ENCODE measurements around the gene COX7A2L. TPM values are rescaled to one million over a fixed set of nuclear protein-coding genes. Genes with fewer than 3 reads are reported as not detected.

Gene COX7A2L
- total and polyA plus RNA-seq, 2 of the 8 experiments (the other 6 are each of a cell fraction or from before 2014, with no cell fraction given), result 85.6 to 114 TPM

- no peak overlapping the region for H2BK12ac ChIP-seq (ENCODE audit: low read depth, low read length)
- no peak overlapping the region for H3K56ac ChIP-seq (replicated peaks; ENCODE audit: insufficient read length, low read depth, low read length)
- FAIRE-seq (no peak), DNase-seq (ENCODE audit: low read depth in 1 of 2, low spot score in 2 of 2) (no peak)
- no peak overlapping the region for H2BK5ac ChIP-seq (ENCODE audit: low read depth, low read length)
- no peak overlapping the region for H2AK5ac ChIP-seq (ENCODE audit: low read depth, low read length)
- POLR2A ChIA-PET (ENCODE audit: partially characterized antibody), result no interaction called here
- no peak overlapping the region for H2AFZ ChIP-seq (ENCODE audit: low read length)
- TF ChIP-seq RBBP5 (IDR thresholded peaks at IDR 0.05; ENCODE audit: borderline replicate concordance, low read depth, low read length), result no peak
- H3K79me2 ChIP-seq (ENCODE audit: control insufficient read depth in 1 of 2, insufficient read depth in 2 of 2, low read length in 2 of 2), result no peaks in the 10 kb centered on the region
- no peak overlapping the region for H3K14ac ChIP-seq (ENCODE audit: insufficient read length)
- no peaks in the 10 kb centered on the region for H4K20me1 ChIP-seq (replicated peaks in 1 of 2; ENCODE audit: control insufficient read depth in 1 of 2, insufficient read depth in 2 of 2, low read length in 2 of 2)
- H3K9ac ChIP-seq (replicated peaks in 1 of 4; ENCODE audit: extremely low read depth in 1 of 4, low read depth in 3 of 4, low read length in 3 of 4), result no peak overlapping the region
- no peak overlapping the region for H3K27ac ChIP-seq (ENCODE audit: low read depth, low read length)
- H4K91ac ChIP-seq (replicated peaks; ENCODE audit: insufficient read length, low read length), result no peak overlapping the region
- H4K5ac ChIP-seq (ENCODE audit: insufficient read length, low read depth, low read length), result no peak overlapping the region
- H3K18ac ChIP-seq (ENCODE audit: extremely low read depth, low read length), result no peak overlapping the region
- no peaks in the 10 kb centered on the region for H3K36me3 ChIP-seq (ENCODE audit: control insufficient read depth in 2 of 4, insufficient read depth in 4 of 4, low read length in 3 of 4)
- no peak overlapping the region for H4K8ac ChIP-seq (ENCODE audit: extremely low read depth, insufficient read depth, low read length)
- H2BK120ac ChIP-seq (replicated peaks; ENCODE audit: low read depth, low read length), result no peak overlapping the region
- no peaks in the 10 kb centered on the region for H3K9me3 ChIP-seq (ENCODE audit: insufficient read depth in 2 of 2, low read depth in 1 of 2, low read length in 1 of 2)
- no peak overlapping the region for H3K4me3 ChIP-seq (ENCODE audit: extremely low read depth in 1 of 4, insufficient read depth in 2 of 4, low read depth in 3 of 4, low read length in 4 of 4)
- H3K79me1 ChIP-seq (ENCODE audit: low read depth, low read length), result no peaks in the 10 kb centered on the region
- H3K23ac ChIP-seq (ENCODE audit: insufficient read length), result no peak overlapping the region
- H2BK15ac ChIP-seq (ENCODE audit: low read length), result no peak overlapping the region
- CTCF ChIA-PET (ENCODE audit: partially characterized antibody), result interaction anchor here (0.5 to 1.7 kb wide), 9 partner anchors 11 to 410 kb away, joined by 3 to 4 read pairs (median 3); partner anchors contain the start of gene COX7A2L
- H3K4me2 ChIP-seq (ENCODE audit: insufficient read depth in 1 of 2, low read depth in 2 of 2, low read length in 2 of 2), result no peak overlapping the region
- no peaks in the 10 kb centered on the region for H3K4me1 ChIP-seq (replicated peaks in 1 of 4; ENCODE audit: control insufficient read depth in 3 of 4, insufficient read depth in 4 of 4, low read length in 3 of 4)
- no peak overlapping the region for H2BK20ac ChIP-seq (ENCODE audit: low read length)
- H3K27me3 ChIP-seq (replicated peaks in 1 of 4; ENCODE audit: control insufficient read depth in 3 of 4, extremely low read depth in 1 of 4, insufficient read depth in 3 of 4, low read length in 3 of 4), result no peaks in the 10 kb centered on the region
- no peak overlapping the region for H3K4ac ChIP-seq (replicated peaks; ENCODE audit: insufficient read length, low read depth, low read length)
- H3K23me2 ChIP-seq (ENCODE audit: low read depth, low read length), result no peaks in the 10 kb centered on the region
- WGBS, 2 experiments (ENCODE audit: extremely low coverage in 1 of 2, insufficient coverage in 1 of 2, insufficient read length in 1 of 2, insufficient replicate concordance in 2 of 2, low coverage in 1 of 2, low lambda C conversion rate in 2 of 2, missing lambda C conversion rate in 1 of 2), result 93% methylated on average over 11 of the region's 11 CpGs; no CpG with 5 or more reads in 1 of the 2 experiments
Measured at GRCh38 chr2:42383855-42384530, 23.0 kb upstream of the COX7A2L start.

Data from H1 (cell line).